Measurements from ENCODE around the gene ARL8B.

The ARL8B gene

GRCh38 chr3:5186089-5186857 is 64.2 kb downstream of the ARL8B start:
- CTCF ChIA-PET: interaction anchor here (0.6 kb wide), 1 partner anchor 1023 kb away, joined by 3 read pairs; no protein-coding TSS in a partner anchor
- DNase-seq (ENCODE audit: extremely low spot score): no peak
- TF ChIP-seq TARDBP (IDR thresholded peaks at IDR 0.05) (no peak), BHLHE40 (IDR thresholded peaks at IDR 0.05; ENCODE audit: borderline replicate concordance) (no peak), NFRKB (IDR thresholded peaks at IDR 0.05) (no peak), SUZ12 (IDR thresholded peaks at IDR 0.05) (no peak), HDGF (IDR thresholded peaks at IDR 0.05; ENCODE audit: borderline replicate concordance) (no peak), FOXA1 (IDR thresholded peaks at IDR 0.05) (no peak), L3MBTL2 (conservative IDR thresholded peaks at IDR 0.05) (no peak), ARNT (IDR thresholded peaks at IDR 0.05) (no peak), CTBP1 (IDR thresholded peaks at IDR 0.05; ENCODE audit: borderline replicate concordance) (no peak), ZNF384 (IDR thresholded peaks at IDR 0.05) (no peak), FOXM1 (IDR thresholded peaks at IDR 0.05; ENCODE audit: borderline replicate concordance) (no peak), ELF4 (IDR thresholded peaks at IDR 0.05) (no peak), FOXK2 (IDR thresholded peaks at IDR 0.05) (no peak), SP1 (IDR thresholded peaks at IDR 0.05) (no peak), LEF1 (IDR thresholded peaks at IDR 0.05; ENCODE audit: borderline replicate concordance) (no peak)
- TF ChIP-seq, protein P1, sequence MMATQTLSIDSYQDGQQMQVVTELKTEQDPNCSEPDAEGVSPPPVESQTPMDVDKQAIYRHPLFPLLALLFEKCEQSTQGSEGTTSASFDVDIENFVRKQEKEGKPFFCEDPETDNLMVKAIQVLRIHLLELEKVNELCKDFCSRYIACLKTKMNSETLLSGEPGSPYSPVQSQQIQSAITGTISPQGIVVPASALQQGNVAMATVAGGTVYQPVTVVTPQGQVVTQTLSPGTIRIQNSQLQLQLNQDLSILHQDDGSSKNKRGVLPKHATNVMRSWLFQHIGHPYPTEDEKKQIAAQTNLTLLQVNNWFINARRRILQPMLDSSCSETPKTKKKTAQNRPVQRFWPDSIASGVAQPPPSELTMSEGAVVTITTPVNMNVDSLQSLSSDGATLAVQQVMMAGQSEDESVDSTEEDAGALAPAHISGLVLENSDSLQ (IDR thresholded peaks at IDR 0.05): no peak
- POLR2A ChIA-PET: interaction anchor here (1.1 to 1.2 kb wide), 2 partner anchors 8 to 10 kb away, joined by 3 to 4 read pairs; no protein-coding TSS in a partner anchor

GRCh38 chr3:5186858-5187155 is 64.7 kb downstream of the ARL8B start:
- peak; percentile 23 for DNase-seq (ENCODE audit: extremely low spot score)
- ChIA-PET POLR2A (interaction anchor here (1.1 kb wide), 1 partner anchor 9 kb away, joined by 3 read pairs; no protein-coding TSS in a partner anchor), CTCF (no interaction called here)
- TF ChIP-seq NFRKB (IDR thresholded peaks at IDR 0.05) (no peak), SP1 (IDR thresholded peaks at IDR 0.05) (no peak), FOXM1 (IDR thresholded peaks at IDR 0.05; ENCODE audit: borderline replicate concordance) (no peak), CTBP1 (IDR thresholded peaks at IDR 0.05; ENCODE audit: borderline replicate concordance) (no peak), FOXK2 (IDR thresholded peaks at IDR 0.05) (no peak), BHLHE40 (IDR thresholded peaks at IDR 0.05; ENCODE audit: borderline replicate concordance) (no peak), HDGF (IDR thresholded peaks at IDR 0.05; ENCODE audit: borderline replicate concordance) (no peak), ARNT (IDR thresholded peaks at IDR 0.05) (no peak), L3MBTL2 (conservative IDR thresholded peaks at IDR 0.05) (no peak), FOXA1 (IDR thresholded peaks at IDR 0.05) (no peak), TARDBP (IDR thresholded peaks at IDR 0.05) (no peak), LEF1 (IDR thresholded peaks at IDR 0.05; ENCODE audit: borderline replicate concordance) (no peak), ELF4 (IDR thresholded peaks at IDR 0.05) (no peak), SUZ12 (IDR thresholded peaks at IDR 0.05) (no peak)
- TF ChIP-seq, protein P1 (IDR thresholded peaks at IDR 0.05): no peak

DNA sequence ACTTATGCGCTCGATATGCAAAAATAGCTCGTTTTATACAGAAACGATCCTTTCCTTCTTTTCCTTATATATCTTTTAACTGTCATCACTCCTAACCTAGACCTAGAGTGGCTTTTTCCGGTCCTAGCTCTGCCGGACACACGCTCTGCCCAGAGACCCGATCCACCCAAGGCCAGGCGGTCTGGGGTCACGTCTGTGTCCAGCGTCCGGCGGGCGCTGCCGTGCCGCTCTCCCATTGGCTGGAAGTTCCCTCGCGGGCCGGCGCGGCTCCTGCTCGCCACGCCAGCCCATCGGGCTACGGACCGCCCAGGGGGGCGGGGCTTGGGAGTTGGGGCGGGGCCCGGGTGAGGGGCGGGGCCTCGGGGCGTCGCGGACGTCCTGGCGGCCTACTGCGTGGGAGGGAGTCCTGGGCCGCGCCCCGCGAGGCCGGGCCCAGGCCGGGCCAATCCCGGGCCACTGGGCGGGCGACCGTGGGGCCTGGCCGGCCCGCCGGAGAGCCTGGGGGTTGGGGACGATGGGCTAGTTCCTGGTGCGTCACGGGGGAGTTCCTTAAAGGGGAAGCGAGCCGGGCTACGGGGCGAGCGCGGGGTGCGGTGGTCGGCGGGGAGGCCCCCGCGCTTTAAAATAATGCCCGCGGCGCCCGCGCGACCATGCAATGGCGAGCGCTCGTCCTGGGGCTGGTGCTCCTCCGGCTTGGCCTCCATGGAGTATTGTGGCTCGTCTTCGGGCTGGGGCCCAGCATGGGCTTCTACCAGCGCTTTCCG is 65.2 kb downstream of the ARL8B start, which contains the start of gene EDEM1:
EDEM1 (plus strand) TSS at position 552 of the 764 bp plus-strand sequence; CDS start at position 651, 99 bp downstream.
- ChIA-PET POLR2A (interaction anchor here (1.1 kb wide), 1 partner anchor 9 kb away, joined by 3 read pairs; no protein-coding TSS in a partner anchor), CTCF (interaction anchor here (0.9 kb wide), 1 partner anchor 136 kb away, joined by 4 read pairs; no protein-coding TSS in a partner anchor)
- peak; percentile 97 for DNase-seq (ENCODE audit: extremely low spot score)
- TF ChIP-seq L3MBTL2 (conservative IDR thresholded peaks at IDR 0.05) (peak; percentile 85), ZNF384 (IDR thresholded peaks at IDR 0.05) (no peak)

DNA sequence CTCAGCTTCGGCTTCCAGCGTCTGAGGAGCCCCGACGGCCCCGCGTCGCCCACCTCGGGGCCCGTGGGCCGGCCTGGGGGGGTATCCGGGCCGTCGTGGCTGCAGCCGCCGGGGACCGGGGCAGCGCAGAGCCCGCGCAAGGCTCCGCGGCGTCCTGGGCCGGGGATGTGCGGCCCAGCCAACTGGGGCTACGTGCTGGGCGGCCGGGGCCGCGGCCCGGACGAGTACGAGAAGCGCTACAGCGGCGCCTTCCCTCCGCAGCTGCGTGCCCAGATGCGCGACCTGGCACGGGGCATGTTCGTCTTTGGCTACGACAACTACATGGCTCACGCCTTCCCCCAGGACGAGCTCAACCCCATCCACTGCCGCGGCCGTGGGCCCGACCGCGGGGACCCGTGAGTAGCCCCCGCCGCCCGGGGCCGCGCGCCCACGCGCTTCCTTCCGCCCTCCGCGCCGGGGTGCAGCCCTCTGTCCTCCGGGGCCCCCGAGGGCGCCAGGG is 65.9 kb downstream of the ARL8B start:
- POLR2A ChIA-PET: no interaction called here
- 0 out of 2 replicates have a peak, but pooled peaks have one; percentile 58 for TF ChIP-seq LEF1 (IDR thresholded peaks at IDR 0.05; ENCODE audit: borderline replicate concordance)
- no peak for TF ChIP-seq CTBP1 (IDR thresholded peaks at IDR 0.05; ENCODE audit: borderline replicate concordance)
- CTCF ChIA-PET: interaction anchor here (0.9 kb wide), 1 partner anchor 136 kb away, joined by 4 read pairs; no protein-coding TSS in a partner anchor
- DNase-seq (ENCODE audit: extremely low spot score): peak; percentile 36

DNA sequence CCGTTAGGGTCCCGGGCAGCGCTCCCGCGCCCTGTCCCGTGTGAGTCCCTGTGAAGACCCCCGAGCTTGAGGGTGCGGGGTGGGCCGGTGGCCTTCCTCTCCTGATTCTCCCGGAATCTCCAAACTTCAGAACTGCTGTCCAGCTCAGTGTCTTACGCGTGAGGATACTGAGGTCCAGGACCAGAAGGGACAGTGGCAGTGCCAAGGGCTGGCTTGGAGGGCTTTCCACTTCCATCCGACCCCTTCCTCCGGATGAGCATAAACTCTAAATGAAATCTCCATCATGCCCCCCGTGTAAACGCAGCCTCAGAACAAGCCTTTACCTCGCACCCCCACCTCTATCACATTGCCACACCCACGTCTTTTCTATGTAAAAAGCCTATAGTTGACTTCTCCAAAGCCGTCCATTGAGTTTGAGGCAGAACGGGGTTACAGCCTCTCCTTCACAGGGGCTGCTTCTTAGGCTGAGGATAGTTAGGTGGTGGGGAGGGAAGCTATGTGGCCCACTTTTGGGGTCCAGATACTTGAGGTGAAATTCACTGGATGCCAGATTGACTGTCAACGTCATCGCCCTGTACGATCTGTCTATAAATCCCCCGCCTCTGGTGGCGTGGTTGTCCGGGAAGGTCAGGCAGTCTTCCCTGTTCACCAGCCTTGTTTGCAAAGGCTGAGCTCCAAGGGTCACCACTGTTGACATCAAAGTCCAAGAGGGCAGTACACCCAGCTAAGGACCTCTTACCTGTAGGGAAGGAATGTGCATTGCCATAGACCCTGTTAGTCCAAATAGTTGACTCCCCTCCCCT is 66.5 kb downstream of the ARL8B start:
- CTCF ChIA-PET: interaction anchor here (0.6 to 0.9 kb wide), 2 partner anchors 65 to 137 kb away, joined by 3 to 4 read pairs; no protein-coding TSS in a partner anchor
- DNase-seq (ENCODE audit: extremely low spot score): peak; percentile 32

More for the DNA sequence above, 66.5 kb downstream of the ARL8B start:
- TF ChIP-seq CTBP1 (IDR thresholded peaks at IDR 0.05; ENCODE audit: borderline replicate concordance) (no peak), HDGF (IDR thresholded peaks at IDR 0.05; ENCODE audit: borderline replicate concordance) (peak; percentile 58; the same call in 1 of the 2 replicates)
- POLR2A ChIA-PET: interaction anchor here (0.7 kb wide), 1 partner anchor 65 kb away, joined by 4 read pairs; no protein-coding TSS in a partner anchor
